T1000 (cell line): ENCODE data around the gene MAOB.

Experiments used
- DNase-seq: peaks from one replicate; lab custom pipeline; 2025; ENCODE audit warnings: mixed read lengths; lab: John Stamatoyannopoulos, UW

Gene MAOB

DNA sequence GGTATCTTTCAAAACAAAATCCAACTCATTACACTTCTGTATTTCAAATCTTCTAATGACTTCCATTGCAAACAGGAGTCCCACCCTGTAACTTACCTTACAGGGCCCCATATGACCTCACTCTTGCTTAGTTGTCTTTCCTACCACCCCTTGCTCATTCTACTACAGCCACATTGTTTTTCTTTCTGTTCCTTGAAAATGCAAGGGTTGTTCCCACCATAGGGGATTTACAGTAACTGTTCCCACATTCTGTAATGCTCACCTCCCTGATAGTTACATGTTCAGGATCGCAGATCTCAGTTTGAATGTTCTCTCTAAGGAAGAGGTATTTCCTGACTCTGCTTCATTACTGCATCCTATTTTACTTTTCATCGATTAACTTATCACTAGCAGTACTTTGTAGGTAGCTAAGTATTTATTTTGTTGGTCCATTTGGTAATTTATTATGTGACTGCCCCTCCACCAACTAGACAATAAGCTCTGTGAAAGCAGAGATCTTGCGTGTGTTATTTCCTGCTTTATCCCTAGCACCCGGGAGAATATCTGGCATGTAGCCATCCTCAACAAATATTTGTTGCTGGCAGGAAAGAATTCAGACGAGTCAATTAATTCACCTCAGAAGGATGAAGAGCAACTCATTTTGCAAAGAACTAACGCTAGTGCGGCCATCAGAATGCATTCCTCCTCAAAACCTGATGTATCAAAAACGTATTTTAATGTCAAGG lies 21.4 kb downstream of the MAOB start:
- DNase-seq, result no peak

DNA sequence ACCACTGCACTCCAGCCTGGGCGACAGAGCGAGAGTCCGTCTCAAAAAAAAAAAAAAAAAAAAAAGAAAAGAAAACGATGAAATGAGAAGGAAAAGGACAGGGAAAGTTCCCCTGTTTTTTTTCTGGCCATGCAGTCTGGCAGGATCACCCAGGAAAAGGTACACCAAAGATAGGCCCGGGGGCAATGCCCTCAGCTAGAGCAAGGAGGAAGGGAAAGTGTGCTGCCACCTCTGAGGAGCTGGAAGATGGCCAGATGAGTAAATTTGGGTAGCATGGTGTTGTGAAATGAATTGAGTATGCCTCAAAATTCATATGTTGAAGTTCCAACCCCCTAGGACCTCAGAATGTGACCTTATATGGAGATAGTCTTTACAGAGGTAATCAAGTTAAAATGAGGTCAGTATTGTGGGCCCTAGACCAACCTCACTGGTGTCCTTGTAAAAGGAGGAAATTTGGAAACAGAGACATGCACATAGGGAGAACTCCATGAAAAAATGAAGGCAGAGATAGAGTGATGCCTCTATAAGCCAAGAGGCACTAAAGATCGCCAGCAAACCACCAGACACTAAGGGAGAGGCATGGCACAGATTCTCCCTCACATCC lies 28.9 kb downstream of the MAOB start:
- no peak for DNase-seq

DNA sequence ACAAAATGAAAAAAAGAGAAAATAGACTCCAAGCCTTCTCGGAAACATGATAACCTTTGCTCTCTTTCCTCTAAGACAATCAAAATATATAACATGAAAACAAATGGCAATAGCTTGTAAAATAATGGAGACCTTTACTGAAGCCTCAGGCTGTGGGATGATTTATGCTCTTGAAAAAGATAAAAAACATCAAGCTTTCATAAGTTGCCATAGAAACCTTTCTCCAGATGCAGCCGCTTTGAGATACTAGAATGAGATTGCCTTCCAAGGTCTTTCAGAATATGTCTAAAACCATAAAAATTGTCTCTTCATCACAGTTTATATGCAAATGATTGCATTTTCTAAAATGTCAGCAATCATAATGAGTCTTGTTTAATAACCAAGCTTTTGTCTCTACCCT lies 31.6 kb downstream of the MAOB start:
- DNase-seq, result no peak

DNA sequence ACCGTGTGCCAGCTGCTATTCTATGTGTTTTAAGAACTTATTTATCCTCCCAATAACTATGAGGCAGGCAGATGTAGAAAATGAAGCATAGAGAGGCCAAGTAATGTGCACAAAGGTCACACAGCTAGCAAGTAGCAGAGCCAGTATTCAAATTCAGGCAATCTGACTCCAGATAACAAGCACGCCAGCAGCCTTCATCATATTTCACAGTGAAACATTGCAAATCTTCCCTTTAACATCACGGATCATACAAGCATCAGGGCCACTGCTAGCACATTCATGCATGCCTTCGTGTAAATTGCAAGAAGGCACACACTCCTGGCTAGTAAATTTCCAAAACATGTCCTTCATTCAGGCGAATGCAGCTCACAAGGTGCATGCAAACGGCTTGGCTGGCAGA lies 33.1 kb downstream of the MAOB start:
- DNase-seq, result no peak

DNA sequence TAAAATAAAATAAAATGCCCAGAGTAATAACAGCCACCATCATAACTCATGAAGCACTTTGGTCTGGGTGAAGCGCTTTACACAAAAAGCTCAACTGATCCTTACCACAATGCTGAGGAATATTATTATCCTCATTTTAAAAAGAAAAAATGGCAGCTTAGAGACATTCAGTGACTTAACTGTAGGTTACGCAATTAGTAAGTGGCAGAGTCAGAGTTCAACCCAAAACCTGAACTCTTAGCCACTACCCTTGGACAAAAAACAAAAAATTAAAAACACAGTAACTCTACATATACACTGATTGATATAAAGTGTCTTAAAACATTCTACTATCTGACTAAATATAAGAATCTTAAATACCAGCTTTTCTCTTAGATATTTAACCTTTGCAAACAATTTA lies 34.9 kb downstream of the MAOB start:
- DNase-seq, result no peak

DNA sequence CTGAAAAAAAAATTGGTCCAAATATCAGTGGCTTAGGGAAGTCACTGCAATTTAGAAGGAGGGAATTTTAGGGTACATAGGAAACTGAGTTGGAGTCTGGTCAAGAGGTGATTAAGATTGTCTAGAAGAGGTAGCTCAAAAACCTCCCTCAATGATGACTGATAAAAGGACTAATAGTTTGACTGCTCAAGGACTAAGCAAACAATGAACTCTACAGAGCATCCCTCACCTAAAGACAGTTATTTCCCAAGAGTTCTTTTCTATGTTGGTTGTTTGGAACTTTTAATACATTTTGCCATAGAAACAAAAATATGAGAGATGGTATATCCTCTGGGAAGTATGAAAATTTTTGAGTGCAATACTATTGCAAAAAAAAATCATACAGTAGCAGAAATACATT lies 35.7 kb downstream of the MAOB start:
- no peak for DNase-seq

DNA sequence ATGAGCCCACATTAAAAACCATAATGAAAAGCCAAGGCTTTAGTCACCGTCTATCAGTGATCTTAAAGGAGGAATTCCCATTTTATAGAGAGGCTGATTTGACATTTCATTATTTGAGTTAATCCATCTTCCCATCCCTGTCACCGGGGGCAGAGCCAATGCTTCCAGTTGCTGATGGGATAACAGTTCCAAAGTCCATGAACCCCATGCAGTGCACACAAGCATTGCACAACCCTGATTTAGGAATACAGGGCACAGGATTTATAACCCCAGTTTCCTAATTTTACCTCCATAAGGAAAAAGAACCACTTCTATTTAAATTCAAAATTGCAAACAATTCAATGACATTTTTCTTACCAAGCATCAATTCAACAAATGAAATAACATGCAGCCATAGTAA lies 36.5 kb downstream of the MAOB start:
- DNase-seq, result no peak

DNA sequence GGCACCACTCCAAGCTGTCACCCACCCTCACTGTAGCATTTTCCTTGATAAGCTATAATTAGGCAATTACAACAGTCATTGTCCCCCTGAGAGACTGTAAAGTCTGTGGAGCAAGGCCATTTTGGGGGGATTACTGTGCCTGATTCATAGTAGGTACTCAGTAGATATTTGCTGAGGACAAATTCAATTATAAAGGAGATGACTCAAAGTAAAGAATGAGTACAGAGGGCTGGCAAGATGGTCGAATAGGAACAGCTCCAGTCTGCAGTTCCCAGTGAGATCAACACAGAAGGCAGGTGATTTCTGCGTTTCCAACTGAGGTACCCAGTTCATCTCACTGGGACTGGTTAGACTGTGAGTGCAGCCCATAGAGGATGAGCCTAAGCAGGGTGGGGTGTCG lies 42.0 kb downstream of the MAOB start:
- DNase-seq, result no peak

DNA sequence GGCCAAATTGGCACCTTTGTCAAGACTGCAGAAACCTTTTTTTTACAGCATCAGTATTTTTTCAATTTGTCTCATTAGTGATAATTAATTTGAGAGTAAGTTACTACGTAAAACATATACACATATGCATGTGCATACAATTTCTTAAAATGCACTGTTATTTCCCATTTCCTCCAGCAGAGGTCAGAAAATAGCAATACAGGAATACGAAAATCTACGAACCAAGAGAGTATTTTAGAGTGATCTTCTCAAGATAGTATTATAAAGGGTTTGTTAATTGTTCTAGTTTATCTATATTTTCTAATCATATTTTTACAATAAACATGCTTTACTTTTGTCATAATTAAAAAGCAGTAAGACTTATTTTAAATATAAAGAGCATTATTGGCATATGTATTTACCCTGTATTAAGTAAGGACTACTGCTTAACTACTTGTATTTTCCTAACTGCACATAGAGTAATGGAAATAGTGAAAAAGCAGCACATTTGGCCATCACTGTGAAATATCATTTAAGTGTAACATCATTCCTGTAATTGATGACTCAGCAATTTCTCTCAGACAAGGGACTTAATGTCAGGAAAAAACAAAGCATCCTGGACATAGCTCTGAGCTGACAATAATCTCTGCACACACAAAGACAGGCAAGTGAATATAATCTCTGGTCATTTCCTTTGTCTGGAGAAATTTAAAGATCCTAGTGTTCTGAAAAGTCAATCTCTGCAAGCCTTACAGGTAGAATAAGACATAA lies 45.6 kb downstream of the MAOB start:
- DNase-seq, result no peak

DNA sequence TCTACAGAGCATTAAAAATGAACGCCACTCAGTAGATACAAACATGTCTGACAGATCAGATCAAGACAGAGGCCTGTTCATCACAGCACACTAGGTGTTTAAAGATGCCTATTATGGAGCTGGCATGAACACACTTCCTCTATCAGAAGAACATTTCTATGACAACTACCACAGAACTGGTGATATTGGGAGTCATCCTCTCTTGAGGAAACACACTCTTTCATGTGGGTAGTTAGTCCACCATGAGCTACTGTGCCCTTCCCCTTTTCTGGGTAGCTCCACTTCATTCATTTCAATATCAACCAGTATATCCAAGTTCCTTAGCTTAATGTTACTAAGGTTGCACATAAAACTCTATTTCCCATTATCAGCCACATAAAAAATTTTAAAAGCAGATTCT lies 46.7 kb downstream of the MAOB start:
- DNase-seq, result no peak

DNA sequence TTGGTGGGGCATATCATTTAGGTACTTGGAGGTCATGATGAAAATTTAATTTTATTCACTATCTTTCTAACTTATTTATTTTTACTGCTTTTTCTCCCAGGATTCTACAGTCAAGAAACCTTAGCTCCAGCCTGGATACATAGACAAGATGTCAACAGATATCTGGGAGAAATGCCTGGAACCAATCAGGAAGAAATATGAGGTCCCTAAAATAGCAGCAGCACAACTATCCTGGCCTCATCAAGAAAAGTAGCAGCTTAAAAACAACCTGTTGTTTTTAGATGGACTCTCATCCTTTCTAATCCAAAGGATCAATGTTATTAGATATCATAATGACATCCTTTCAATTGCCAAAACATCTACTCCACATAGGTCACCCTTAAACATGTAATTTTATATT lies 54.5 kb downstream of the MAOB start:
- no peak for DNase-seq

DNA sequence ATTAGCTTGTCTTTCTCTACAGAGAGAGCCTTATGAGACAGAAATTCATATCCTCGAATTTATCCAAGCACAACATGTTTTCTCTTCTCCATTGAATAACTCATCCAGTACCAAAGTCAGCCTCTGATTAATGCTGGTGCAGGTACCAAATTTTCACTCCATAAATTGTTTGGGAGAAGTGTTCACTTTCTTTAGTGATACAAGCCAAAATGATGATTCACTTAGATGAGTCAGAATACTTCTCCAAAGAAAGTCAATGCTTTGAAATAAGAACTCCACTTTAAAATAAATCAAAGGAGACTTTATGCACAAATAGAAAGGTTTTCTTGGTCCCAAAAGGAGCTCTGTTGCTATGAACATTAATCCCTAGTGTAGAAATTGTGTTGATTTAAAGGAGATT lies 60.2 kb downstream of the MAOB start:
- no peak for DNase-seq

DNA sequence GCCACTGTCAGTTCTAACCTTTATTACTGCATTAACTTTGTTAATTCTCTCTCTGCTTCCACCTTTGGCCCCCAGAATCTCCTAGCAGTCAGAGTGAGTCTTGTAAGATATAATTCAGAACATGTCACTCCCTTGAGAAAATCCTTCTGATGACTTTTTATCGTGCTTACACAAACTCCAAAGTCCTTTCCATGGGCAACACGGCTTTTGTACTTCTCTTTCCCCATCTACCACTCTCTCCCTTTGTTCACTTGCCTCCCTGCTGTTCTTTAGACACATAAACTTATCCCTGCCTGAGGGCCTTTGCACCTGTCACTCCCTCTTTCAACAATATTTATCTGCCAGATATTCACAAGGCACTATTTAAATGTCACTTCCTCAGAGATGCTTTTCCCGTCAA lies 64.8 kb downstream of the MAOB start:
- no peak for DNase-seq

DNA sequence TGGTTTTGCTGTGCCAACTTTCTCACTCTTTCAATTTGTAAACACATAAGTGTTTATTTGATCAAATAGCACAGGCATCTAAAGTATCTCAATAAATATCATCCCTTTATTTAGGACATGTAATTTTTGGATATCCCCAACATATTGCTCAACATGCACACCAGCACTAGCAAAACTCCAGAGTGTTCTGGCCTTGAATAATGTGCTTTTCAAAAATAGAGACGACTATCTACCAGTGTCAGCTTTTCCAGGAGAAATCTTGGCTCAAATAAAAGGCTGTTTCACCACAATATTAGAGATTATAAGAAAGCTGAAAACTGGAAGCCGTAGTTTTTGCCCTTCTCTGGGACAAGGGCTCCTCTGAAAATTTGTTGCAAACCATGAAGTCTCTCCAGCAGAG lies 67.0 kb downstream of the MAOB start:
- no peak for DNase-seq

DNA sequence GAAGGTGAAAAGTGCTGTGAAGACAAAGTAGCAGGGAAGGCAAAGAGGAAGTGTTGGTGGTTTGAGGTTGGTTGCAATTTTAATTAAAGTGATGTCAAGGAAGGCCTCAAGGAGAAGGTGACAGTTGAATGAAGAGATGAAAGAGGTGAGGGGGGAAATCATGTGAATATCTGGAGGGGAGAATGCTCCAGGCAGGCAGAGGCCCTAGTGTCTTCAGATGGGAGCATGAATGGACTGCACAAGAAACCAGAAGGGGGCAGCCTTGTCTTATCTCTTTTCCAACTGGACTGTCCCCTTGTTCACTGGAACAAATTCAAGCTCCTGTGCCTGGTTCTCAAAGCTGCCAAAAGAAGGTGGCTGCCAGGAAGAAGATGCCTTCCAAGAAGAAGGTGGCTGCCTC lies 68.4 kb downstream of the MAOB start:
- no peak for DNase-seq

DNA sequence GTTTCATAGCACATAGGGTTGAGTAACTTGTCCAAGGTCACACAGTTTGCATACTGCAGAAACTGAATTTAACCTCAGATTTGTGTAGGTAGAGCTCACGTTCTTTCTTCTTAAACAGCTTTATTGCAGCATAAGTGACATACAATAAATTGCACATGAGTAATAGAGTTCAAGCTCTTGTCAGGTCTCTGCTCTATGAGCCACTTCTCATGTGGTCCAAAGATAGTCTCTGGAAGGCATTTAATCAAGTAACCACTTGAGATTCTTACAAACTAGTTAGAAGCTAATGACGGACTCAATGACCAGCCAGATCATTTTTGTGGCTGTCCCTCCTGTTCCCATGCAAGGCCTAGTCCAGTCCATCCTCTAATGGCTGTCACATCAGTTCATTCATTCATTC lies 68.9 kb downstream of the MAOB start:
- no peak for DNase-seq

DNA sequence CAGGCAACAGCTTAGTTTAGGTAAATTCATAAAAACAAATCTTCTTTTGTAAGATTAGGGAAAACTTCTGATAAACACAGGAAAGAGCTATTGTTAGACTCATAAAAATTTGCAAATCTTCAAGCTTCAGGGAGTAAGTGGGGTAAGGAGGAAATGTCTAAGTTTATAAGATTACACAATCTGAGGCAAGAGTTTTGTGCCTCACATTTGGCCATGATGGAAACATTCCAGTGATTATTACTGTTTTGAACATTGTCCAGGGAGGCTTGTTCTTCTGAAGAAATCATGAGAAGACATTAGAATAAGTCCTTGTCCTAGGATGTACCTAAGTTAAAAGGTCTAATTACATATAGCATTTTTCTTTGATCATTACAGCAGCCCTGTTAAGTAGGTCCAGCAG lies 72.8 kb downstream of the MAOB start:
- no peak for DNase-seq

DNA sequence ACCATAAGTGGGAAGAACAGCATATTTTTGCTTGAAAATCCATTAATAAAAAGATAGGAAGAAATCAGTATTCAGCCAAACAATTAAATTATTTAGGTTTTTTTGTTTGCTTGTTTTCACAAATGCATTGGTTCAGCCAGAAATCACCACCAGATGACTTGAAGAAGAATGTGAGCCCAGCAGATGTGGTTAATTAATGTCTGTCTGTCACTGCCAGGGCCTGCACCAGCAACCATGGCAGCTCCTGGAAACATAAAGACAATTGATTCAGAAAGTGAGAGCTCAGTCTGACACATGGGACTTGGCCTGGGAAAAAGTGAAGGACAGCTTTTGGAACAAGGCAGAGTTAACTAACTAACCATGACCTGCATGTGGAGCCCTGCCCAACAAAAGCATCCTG lies 74.0 kb downstream of the MAOB start:
- no peak for DNase-seq

DNA sequence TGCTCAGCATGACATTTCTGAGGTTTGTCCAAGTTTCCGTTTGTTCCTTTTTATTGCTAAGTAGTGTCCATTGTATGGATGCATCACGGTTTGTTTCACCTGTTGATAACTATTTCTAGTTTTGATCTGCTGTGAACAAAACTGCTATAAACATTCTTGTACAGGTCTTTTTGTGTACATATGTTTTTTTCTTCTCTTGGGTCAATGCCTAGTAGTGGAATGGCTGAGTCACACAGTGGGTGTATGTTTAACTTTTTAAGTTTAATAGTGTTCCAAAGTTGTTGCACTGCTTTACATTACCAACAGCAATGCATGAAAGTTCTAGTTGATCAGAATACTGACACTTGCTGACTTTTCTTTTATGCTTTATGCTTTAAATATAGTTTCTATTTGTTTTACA lies 76.7 kb downstream of the MAOB start:
- DNase-seq, result no peak

DNA sequence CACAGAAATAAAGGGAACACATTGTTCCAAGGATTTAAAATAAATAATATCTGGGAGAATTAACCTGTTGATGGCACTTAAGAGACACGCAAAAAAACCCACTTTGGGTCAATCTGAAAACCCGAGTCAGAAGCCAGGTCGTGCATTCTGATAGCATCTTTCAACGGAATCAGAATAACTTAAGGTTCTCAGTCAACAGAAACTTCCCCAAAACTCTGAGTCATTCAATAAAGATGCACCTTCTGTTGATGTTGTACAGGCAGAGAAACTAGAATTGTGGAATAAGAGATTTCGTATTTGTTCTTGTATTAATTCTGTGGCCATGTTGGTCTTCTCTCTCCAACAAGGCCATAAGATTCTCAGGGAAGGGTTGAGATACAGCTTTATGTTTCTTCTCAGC lies 78.2 kb downstream of the MAOB start:
- no peak for DNase-seq

DNA sequence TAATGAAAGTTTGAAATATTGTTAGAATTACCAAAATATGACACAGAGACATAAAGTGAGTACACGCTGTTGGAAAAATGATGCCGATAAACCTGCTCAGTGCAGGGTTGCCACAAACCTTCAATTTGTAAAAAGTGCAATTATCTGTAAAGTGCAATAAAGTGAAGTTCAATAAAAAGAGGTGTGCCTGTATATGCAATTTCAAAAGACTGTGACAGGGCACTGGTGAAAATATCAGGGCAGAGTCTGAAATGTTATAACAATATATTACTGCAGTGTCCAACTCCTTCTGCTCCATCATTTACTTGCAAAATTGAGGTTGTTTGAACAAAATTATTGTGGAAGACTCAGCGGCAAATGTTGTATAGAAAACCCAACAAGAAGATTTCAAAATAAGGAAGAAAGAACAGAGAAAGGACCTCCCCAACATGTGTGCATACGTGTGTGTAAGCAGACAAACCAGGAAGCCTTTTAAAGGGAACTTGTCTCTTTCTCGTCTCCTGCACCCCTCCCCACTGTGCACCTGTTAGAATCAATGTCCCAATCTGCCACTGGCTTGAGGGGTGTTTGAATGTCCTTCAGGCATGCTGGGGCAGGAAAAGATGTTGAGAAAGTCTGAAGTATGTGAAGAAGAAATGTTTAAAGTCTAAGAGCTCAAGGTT lies 96.2 kb downstream of the MAOB start:
- DNase-seq, result no peak

DNA sequence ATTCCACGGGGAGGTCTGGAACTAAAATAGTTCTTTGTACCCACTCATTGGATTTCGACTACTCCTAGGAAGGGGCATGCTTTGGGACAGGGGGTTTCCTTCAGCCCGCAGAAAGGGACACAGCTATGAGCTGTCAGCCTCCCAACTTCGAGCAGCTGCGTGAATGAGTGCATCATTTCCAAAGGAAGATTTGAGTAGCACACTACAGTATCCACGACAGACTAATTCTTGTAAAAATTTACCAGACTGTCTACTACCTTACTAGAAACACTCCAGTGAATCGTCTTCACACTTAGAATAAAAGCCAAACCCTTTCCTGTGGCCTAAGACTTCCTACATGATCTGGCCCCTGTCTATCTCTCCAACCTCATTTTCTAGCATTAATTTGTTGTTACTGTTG lies 124.2 kb downstream of the MAOB start:
- no peak for DNase-seq

DNA sequence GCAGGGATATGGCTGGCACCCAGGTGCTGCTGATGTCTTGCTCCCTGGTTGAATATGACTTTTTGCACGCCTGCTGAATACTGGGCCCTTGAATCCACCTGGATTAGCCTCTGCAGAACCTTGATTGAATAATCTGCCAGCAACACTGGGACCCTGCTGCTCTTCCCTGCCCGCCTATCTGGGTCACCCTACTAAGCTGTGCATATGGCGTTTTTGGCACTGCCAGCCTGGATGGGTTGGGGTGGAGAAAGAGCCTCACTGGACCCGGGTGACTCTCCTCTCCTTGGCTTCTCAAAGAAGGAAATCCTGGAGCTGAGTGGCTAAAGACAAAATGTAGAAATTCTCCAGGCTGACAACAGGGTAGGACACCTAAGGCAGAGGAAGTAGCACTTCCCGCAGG lies 126.2 kb downstream of the MAOB start:
- no peak for DNase-seq
